Uterus (tissue), 4 donors: Measurements from ENCODE around the gene HEY2. TPM values are rescaled to one million over a fixed set of nuclear protein-coding genes. Genes with fewer than 3 reads are reported as not detected.
A peak's percentile ranks its signal among the peaks of the same experiment; 100 is the strongest.
"Not testable (repeated sequence)": the region's sequence is repeated elsewhere in the genome, so short reads cannot be mapped to it uniquely, and the experiment has no call there.

Experiments used
- DNase-seq, 2 donors: peaks; one replicate each; pipeline ENCODE4 v3.0.0-alpha.2; 2019 to 2020
- H3K27ac ChIP-seq, 2 donors: fragments of 200-600 bp; sonication (generic); 1 replicate in 1 of 2; 2 replicates in 1 of 2; pipeline ENCODE4 v1.5.1; 2016 to 2018
- H3K27me3 ChIP-seq, 2 donors: fragments of 200-600 bp; sonication (generic); one replicate each; pipeline ENCODE4 v1.5.1; 2018 to 2019; ENCODE audit warnings: control low read depth in 1 of 2
- H3K36me3 ChIP-seq, 2 donors: fragments of 200-600 bp; sonication (generic); one replicate each; pipeline ENCODE4 v1.5.1; 2019; ENCODE audit warnings: control low read depth in 1 of 2
- H3K4me1 ChIP-seq, 2 donors: fragments of 200-600 bp; sonication (generic); one replicate each; pipeline ENCODE4 v1.5.1; 2018 to 2019; ENCODE audit warnings: control low read depth in 1 of 2
- H3K4me3 ChIP-seq, 2 donors: fragments of 200-600 bp; sonication (generic); 1 replicate in 1 of 2; 2 replicates in 1 of 2; pipeline ENCODE4 v1.5.1; 2018 to 2019; ENCODE audit warnings: mild to moderate bottlenecking in 1 of 2
- H3K9me3 ChIP-seq, 2 donors: fragments of 200-600 bp; sonication (generic); one replicate each; pipeline ENCODE4 v1.5.1; 2019; ENCODE audit warnings: control low read depth in 1 of 2
- CTCF ChIP-seq, 4 experiments: fragments of 200-600 bp in 2 of 4; fragments of 450-650 bp in 2 of 4; sonication (generic) in 2 of 4; IDR thresholded peaks; one replicate each; pipeline ENCODE4 v1.5.1; 2016 to 2019; ENCODE audit warnings: antibody characterized with exemption in 4 of 4, mild to moderate bottlenecking in 2 of 4, moderate library complexity in 1 of 4
- POLR2A ChIP-seq, 2 donors: fragments of 450-650 bp; IDR thresholded peaks; one replicate each; pipeline ENCODE4 v1.6.1; 2016; ENCODE audit warnings: antibody characterized with exemption in 2 of 2, mild to moderate bottlenecking in 1 of 2, moderate library complexity in 1 of 2
- intact Hi-C: fragments of 100-400 bp; cut with DNase I; formaldehyde crosslinking; loops from one replicate; pipeline ENCODE4 v1.15.1; 2023; ENCODE audit warnings: low total_unique reads
- total RNA-seq, 4 donors: library from RNA; depleted of rRNA in 3 of 4; stranded (reverse); fragments of >200 nt in 3 of 4; gene quantifications; one replicate each; pipeline versions ENCODE4 v1.1.0 to v1.2.4, GENCODE V29; 2014 to 2023
- donor health status: DM: yes; HTN: yes; CAD: no.

The HEY2 gene
- total RNA-seq, 4 donors from 2014 or later, result under 0.01 to 9.3 (median 6.9) TPM

GRCh38 chr6:125773387-125774341 is 24.2 kb downstream of the HEY2 start:
- no peaks in the 10 kb centered on the region for H3K36me3 ChIP-seq
- no peaks in the 10 kb centered on the region for H3K4me1 ChIP-seq
- no peaks in the 10 kb centered on the region for H3K9me3 ChIP-seq
- TF ChIP-seq CTCF (IDR thresholded peaks at IDR 0.05), result no peak
- no peak for TF ChIP-seq POLR2A (IDR thresholded peaks at IDR 0.05)
- no peak for DNase-seq
- no peak overlapping the region for H3K4me3 ChIP-seq
- intact Hi-C loops, result no loop called here
- H3K27me3 ChIP-seq, result no peaks in the 10 kb centered on the region
- no peak overlapping the region for H3K27ac ChIP-seq

- H3K4me1 ChIP-seq, H3K27ac ChIP-seq, H3K27me3 ChIP-seq, H3K36me3 ChIP-seq, DNase-seq, H3K9me3 ChIP-seq, intact Hi-C loops, H3K4me3 ChIP-seq: not testable (repeated sequence)
These were observed 26.8 kb downstream of the HEY2 start for GRCh38 chr6:125776107-125776826.

GRCh38 chr6:125779924-125780539 is 30.6 kb downstream of the HEY2 start:
- peak in 1 of 2 donors; percentile 53 for TF ChIP-seq POLR2A (IDR thresholded peaks at IDR 0.05)
- peak in 3 of 4 experiments; percentile 31 to 67 (median 45) for TF ChIP-seq CTCF (IDR thresholded peaks at IDR 0.05)
- Histone ChIP-seq H3K27me3 (no peaks in the 10 kb centered on the region), H3K36me3 (no peaks in the 10 kb centered on the region), H3K9me3 (no peaks in the 10 kb centered on the region), H3K4me3 (peak overlapping the region; percentile 52 to 77), H3K27ac (peak overlapping the region; percentile 92 to 95), H3K4me1 (peaks cover 0 to 5% of the 10 kb centered on the region in 2 donors)
- intact Hi-C loops, result no loop called here
- peak; percentile 87 to 90 for DNase-seq

- Histone ChIP-seq H3K36me3 (no peaks in the 10 kb centered on the region), H3K27me3 (no peaks in the 10 kb centered on the region), H3K9me3 (no peaks in the 10 kb centered on the region), H3K27ac (peak overlapping the region; percentile 92 to 95), H3K4me1 (peaks cover 0 to 5% of the 10 kb centered on the region in 2 donors), H3K4me3 (peak overlapping the region; percentile 52 to 77)
- peak; percentile 48 to 51 for DNase-seq
- intact Hi-C loops, result no loop called here
- peak in 1 of 4 experiments; percentile 11 for TF ChIP-seq CTCF (IDR thresholded peaks at IDR 0.05)
- TF ChIP-seq POLR2A (IDR thresholded peaks at IDR 0.05), result peak; percentile 16 to 40
These were observed 31.3 kb downstream of the HEY2 start for GRCh38 chr6:125780540-125781313.

- Histone ChIP-seq H3K4me1 (peaks cover 0 to 5% of the 10 kb centered on the region in 2 donors), H3K27me3 (no peaks in the 10 kb centered on the region), H3K27ac (peak overlapping the region; percentile 92 to 95), H3K4me3 (peak overlapping the region; percentile 52 to 77), H3K9me3 (no peaks in the 10 kb centered on the region), H3K36me3 (no peaks in the 10 kb centered on the region)
- TF ChIP-seq POLR2A (IDR thresholded peaks at IDR 0.05) (no peak), CTCF (IDR thresholded peaks at IDR 0.05) (peak in 2 of 4 experiments; percentile 8 to 20)
- no peak for DNase-seq
- intact Hi-C loops, result no loop called here
These were observed 32.0 kb downstream of the HEY2 start for GRCh38 chr6:125781314-125781868.
